Stimulated activated CD8-positive, alpha-beta memory T cell treated with anti-CD3 and anti-CD28 coated beads, Interleukin-15, amount 100 ng/mL, for 24 hours (primary cell): ENCODE measurements around the gene SIRPD.

Source experiments
- DNase-seq: peaks from one replicate; pipeline ENCODE4 v3.0.0-alpha.2; 2020; ENCODE audit warnings: low read depth

Gene SIRPD

DNA sequence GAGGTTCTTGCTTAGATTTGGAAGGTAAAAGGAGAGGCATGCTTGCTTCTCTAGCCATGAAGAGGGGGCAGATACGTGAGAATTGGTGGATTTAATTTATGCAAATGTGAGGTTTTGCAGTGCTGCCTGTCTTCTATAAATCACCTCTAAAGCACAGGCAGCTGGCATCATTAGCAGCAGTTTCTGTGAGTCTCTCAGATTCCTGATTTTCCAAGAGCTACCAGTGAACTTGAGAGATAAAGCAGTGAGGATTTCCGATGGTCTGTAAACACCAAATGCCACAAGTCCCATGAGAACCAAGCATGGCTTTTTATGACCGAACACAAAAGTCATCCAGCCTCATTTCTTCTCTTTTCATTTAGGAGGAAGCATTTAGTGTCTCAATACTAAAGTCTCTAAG lies 63.1 kb downstream of the SIRPD start:
- DNase-seq = no peak

GRCh38 chr20:1493536-1493935 lies 64.0 kb downstream of the SIRPD start:
- DNase-seq = no peak

DNA sequence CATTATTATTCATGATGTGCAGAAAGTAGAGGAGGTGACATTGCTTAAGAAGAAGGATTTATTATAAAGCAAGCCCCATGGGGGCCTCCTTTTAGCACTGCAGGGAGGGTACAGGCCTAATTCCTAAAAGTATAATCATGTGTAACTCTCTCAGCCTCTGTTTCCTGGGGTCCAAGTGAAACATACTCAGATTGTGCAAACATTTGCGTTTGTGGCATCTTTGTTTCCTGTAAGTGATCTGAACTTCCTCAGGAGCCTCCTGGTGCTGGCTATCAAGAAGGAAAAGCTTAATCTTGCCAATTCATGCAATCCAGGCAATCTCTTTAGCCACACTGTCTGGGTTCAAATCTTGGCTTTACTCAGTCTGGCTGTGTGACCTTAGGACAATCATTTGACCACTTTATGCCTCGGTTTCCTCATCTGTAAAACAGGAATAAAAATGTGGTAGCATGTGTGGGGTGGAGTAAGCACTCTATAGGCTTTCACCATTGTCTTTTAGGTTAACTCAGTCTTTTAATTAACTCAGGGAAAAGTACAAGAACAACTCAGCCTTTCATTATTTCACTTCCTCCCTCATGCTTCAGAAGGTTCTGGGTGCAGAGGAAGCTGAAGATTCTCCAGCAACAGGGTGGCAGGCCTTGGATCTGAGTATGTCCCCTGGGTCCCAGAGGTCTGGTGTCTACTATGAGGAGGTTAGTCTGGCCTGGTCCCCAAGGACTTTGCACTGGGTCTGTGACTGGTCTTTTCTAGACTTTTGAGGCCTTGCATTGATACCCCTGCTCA lies 65.5 kb downstream of the SIRPD start:
- no peak for DNase-seq

DNA sequence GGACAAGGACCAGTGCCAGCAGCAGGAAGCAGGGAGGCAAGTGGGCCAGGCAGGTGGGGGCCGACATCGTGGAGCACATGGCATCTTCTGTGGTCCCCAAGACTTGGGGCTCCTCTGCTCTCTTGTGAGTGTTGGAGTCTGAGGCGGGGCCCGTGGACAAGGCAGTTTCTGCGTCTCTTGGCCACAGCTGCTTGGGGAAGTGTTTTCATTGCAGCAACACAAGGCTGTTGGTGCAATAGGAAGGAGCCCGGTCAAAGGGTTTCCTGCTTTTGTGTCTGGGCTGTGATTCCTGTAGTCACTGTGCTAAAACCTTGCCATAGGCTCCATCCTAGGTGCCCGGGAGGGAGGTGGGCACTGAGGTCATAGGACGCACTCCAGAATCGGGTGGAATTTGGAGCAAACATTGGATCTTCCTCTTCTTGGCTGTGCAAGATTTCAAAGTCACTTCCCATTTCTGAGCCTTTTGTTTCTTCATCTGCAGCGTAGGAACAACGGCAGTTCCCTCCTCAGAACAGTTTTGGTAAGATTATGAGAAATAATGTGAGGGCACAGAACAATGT lies 66.1 kb downstream of the SIRPD start, which contains the start of gene SIRPB2:
SIRPB2 (minus strand) TSS at position 140 of the 560 bp plus-strand sequence; CDS start at position 79, 61 bp downstream.
- DNase-seq = no peak

GRCh38 chr20:1490643-1491195 lies 66.8 kb downstream of the SIRPD start:
- DNase-seq = no peak

GRCh38 chr20:1489764-1490436 lies 67.6 kb downstream of the SIRPD start:
- no peak for DNase-seq

GRCh38 chr20:1489325-1489724 lies 68.2 kb downstream of the SIRPD start:
- DNase-seq = no peak

GRCh38 chr20:1486566-1486965 lies 70.9 kb downstream of the SIRPD start:
- no peak for DNase-seq

DNA sequence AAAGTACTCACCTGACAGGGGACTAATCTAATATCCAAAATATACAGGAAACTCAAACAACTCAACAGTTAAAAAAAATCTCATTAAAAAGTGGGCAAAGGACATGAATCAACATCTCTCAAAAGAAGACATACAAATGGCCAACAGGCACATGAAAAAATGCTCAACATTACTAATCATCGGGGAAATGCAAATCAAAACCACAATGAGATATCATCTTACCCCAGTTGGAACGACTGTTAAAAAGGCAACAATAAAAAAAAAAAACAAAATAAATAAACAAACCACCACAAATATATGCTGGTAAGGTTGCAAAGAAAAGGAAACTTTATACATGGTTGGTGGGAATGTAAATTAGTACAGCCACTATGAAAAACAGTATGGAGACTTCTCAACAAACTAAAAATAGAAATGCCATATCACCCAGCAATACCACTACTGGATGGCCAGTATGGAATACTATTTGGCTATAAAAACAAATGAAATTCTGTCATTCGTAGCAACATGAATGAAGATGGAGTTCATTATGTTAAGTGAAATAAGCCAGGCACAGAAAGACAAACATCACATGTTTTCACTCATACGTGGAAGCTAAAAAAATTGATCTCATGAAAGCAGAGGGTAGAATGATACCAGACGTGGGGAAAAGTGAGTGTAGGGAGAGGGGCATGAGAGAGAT lies 72.9 kb downstream of the SIRPD start:
- no peak for DNase-seq
